Keratinocyte (primary cell): ENCODE results near the gene PTDSS2. TPM values are rescaled to one million over a fixed set of nuclear protein-coding genes. Genes with fewer than 3 reads are reported as not detected.

ENCODE experiments used
- DNase-seq: peaks from one replicate; pipeline ENCODE4 v3.0.0-alpha.2; 2011; ENCODE audit warnings: low read depth, missing footprints, low spot score
- FAIRE-seq: peaks from 2 replicates; lab custom pipeline; 2011; peaks lifted over from hg19 to GRCh38; lab: Jason Lieb, UNC
- H2AFZ ChIP-seq: 2 replicates; pipeline ENCODE4 v1.6.0; 2012; ENCODE audit warnings: low read length, control low read depth, inconsistent platforms; ENCODE audit not compliant: control insufficient read depth
- H3K27ac ChIP-seq: 2 replicates; pipeline ENCODE4 v1.5.1; 2011; ENCODE audit warnings: low read length; ENCODE audit not compliant: control insufficient read depth, insufficient read depth
- H3K27me3 ChIP-seq: 3 replicates; pipeline ENCODE4 v1.6.0; 2011; ENCODE audit warnings: low read length; ENCODE audit not compliant: control insufficient read depth, insufficient read depth; ENCODE audit errors: extremely low read depth
- H3K36me3 ChIP-seq, 2 experiments: 2 replicates in 1 of 2; 3 replicates in 1 of 2; pipeline ENCODE4 v1.5.1; 2011; ENCODE audit warnings: low read length in 2 of 2, mild to moderate bottlenecking in 1 of 2; ENCODE audit not compliant: control insufficient read depth in 2 of 2, insufficient read depth in 2 of 2; ENCODE audit errors: extremely low read depth in 1 of 2
- H3K4me1 ChIP-seq: 3 replicates; pipeline ENCODE4 v1.5.1; 2011; ENCODE audit warnings: low read length; ENCODE audit not compliant: control insufficient read depth, insufficient read depth; ENCODE audit errors: extremely low read depth
- H3K4me2 ChIP-seq: 3 replicates; pipeline ENCODE4 v1.6.0; 2011; ENCODE audit warnings: low read depth, low read length; ENCODE audit not compliant: control insufficient read depth, insufficient read depth; ENCODE audit errors: extremely low read depth
- H3K4me3 ChIP-seq, 3 experiments: fragments of 200-600 bp in 1 of 3; sonication (generic) in 1 of 3; 2 replicates in 2 of 3; 3 replicates in 1 of 3; pipeline ENCODE4 v1.5.1; 2011 to 2016; ENCODE audit warnings: low read length in 3 of 3, mild to moderate bottlenecking in 3 of 3, control low read depth in 2 of 3, inconsistent platforms in 1 of 3, low read depth in 1 of 3, mixed read lengths in 1 of 3, mixed run types in 1 of 3, moderate library complexity in 1 of 3; ENCODE audit not compliant: control insufficient read depth in 2 of 3, insufficient read depth in 2 of 3; ENCODE audit errors: extremely low read depth in 1 of 3
- H3K79me2 ChIP-seq: 2 replicates; pipeline ENCODE4 v1.6.0; 2012; ENCODE audit warnings: low read length; ENCODE audit not compliant: control insufficient read depth, insufficient read depth
- H3K9ac ChIP-seq: 3 replicates; pipeline ENCODE4 v1.6.0; 2011; ENCODE audit warnings: low read length; ENCODE audit not compliant: control insufficient read depth, insufficient read depth; ENCODE audit errors: extremely low read depth
- H3K9me1 ChIP-seq: 3 replicates; pipeline ENCODE4 v1.6.0; 2011; ENCODE audit warnings: low read length; ENCODE audit not compliant: control insufficient read depth, insufficient read depth; ENCODE audit errors: extremely low read depth
- H3K9me3 ChIP-seq: 2 replicates; pipeline ENCODE4 v1.5.1; 2012; ENCODE audit warnings: low read depth, low read length; ENCODE audit not compliant: control insufficient read depth
- H4K20me1 ChIP-seq: 3 replicates; pipeline ENCODE4 v1.6.0; 2011; ENCODE audit warnings: low read length; ENCODE audit not compliant: control insufficient read depth, insufficient read depth; ENCODE audit errors: extremely low read depth
- CTCF ChIP-seq, 3 experiments: IDR thresholded peaks in 1 of 3; conservative IDR thresholded peaks in 1 of 3; optimal IDR thresholded peaks in 1 of 3; 2 replicates in 2 of 3; 3 replicates in 1 of 3; pipeline versions ENCODE3 to v1.5.1; 2011; ENCODE audit warnings: low read length in 3 of 3, mild to moderate bottlenecking in 3 of 3, moderate library complexity in 2 of 3, control low read depth in 1 of 3, inconsistent platforms in 1 of 3; ENCODE audit not compliant: insufficient read depth in 2 of 3; ENCODE audit errors: extremely low read depth in 1 of 3
- EZH2 ChIP-seq: IDR thresholded peaks from one replicate; pipeline ENCODE4 v1.6.1; 2012; ENCODE audit warnings: inconsistent platforms, mild to moderate bottlenecking, low read length, moderate library complexity
- dilution Hi-C: fragments of 300-500 bp; cut with MboI; formaldehyde crosslinking; loops from one replicate; pipeline ENCODE4 v1.7.0; 2020; ENCODE audit warnings: low sequenced_read_pairs; ENCODE audit not compliant: extremely low pct_ligation_motif_present
- polyA plus RNA-seq, 5 experiments: library from polyadenylated mRNA; depleted of rRNA in 3 of 5; stranded (reverse) in 3 of 5; stranded (forward) in 1 of 5; unstranded in 1 of 5; fragments of >200 nt; gene quantifications; 1 replicate in 1 of 5; 2 replicates in 3 of 5; 3 replicates in 1 of 5; pipeline versions ENCODE4 v1.2.1 to v1.2.3, GENCODE V29; 2011 to 2012; ENCODE audit warnings: missing spikeins in 2 of 5, low read depth in 1 of 5, low replicate concordance in 1 of 5

Gene PTDSS2
- polyA plus RNA-seq, 1 donor (not counting 4 experiments of a cell fraction or from before 2014, with no cell fraction given) = 21.6 TPM

GRCh38 chr11:446891-447290, 3.2 kb upstream of the PTDSS2 start:
- H3K27ac ChIP-seq = no peak overlapping the region
- H3K4me3 ChIP-seq = no peak overlapping the region
- H3K9ac ChIP-seq = no peak overlapping the region
- FAIRE-seq = no peak
- H2AFZ ChIP-seq = no peak overlapping the region
- H3K9me3 ChIP-seq = no peaks in the 10 kb centered on the region
- no peaks in the 10 kb centered on the region for H3K27me3 ChIP-seq
- DNase-seq = peak; percentile 54
- TF ChIP-seq CTCF (optimal IDR thresholded peaks at IDR 0.05 in 1 of 3, IDR thresholded peaks at IDR 0.05 in 1 of 3, conservative IDR thresholded peaks at IDR 0.05 in 1 of 3; ENCODE audit: extremely low read depth in 1 of 3, insufficient read depth in 2 of 3, low read length in 3 of 3) = no peak
- TF ChIP-seq EZH2 = no peak
- peaks cover 0 to under 1% of the 10 kb centered on the region in 2 experiments for H3K36me3 ChIP-seq
- dilution Hi-C loops = no loop called here
- H3K79me2 ChIP-seq = peaks cover 20% of the 10 kb centered on the region
- no peak overlapping the region for H3K4me2 ChIP-seq
- H4K20me1 ChIP-seq = no peaks in the 10 kb centered on the region
- peaks cover 30% of the 10 kb centered on the region for H3K4me1 ChIP-seq
- no peaks in the 10 kb centered on the region for H3K9me1 ChIP-seq

DNA sequence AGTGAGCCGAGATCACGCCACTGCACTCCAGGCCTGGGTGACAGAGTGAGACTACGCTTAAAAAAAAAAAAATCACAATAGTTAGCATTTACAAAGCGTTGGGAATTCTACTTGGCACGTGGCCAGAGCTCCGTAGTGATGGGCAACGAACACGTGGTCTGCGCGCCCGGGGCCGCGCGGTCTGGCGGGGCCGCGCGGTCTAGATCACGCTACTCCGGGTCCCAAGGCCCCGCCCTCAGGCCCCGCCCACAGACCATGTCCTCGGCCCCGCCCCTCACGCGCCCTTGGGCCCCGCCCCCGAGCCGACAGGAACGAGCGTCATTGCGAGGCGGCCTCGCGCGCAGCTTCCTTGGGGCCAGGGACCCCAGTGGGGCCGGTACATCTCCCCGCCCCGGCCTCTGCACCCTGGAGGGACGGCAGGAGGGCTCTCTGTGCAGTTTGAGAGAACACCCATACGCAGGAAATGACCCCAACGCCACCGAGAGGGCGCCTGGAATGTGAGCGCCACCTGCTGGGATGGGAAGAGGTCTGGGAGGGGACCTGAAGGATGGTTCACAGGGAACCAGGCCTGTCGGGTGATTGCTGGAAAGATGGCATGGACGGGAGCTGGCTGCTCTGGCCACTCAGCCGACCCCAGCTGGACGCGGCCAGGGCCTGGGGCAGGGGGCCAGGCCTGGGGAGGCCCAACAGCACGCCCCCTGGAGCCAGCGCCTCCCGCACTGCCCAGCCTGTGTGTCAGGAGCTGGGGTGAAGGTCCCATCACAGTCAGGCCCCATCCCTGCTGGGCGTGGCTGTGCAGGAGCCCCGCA, 2.0 kb upstream of the PTDSS2 start:
- Histone ChIP-seq H3K9me1 (no peaks in the 10 kb centered on the region), H3K9me3 (no peaks in the 10 kb centered on the region), H3K79me2 (peaks cover 30% of the 10 kb centered on the region), H4K20me1 (no peaks in the 10 kb centered on the region), H3K4me3 (peak overlapping the region; percentile 41 to 86 (median 71)), H3K27me3 (no peaks in the 10 kb centered on the region), H3K9ac (peak overlapping the region; percentile 78), H3K4me1 (peaks cover 29% of the 10 kb centered on the region), H3K36me3 (peaks cover 3 to 7% of the 10 kb centered on the region in 2 experiments), H3K27ac (peak overlapping the region; percentile 70), H2AFZ (peak overlapping the region; percentile 76), H3K4me2 (peak overlapping the region; percentile 89)
- dilution Hi-C loops = no loop called here
- FAIRE-seq (no peak), DNase-seq (peak; percentile 48)
- TF ChIP-seq CTCF (optimal IDR thresholded peaks at IDR 0.05 in 1 of 3, IDR thresholded peaks at IDR 0.05 in 1 of 3, conservative IDR thresholded peaks at IDR 0.05 in 1 of 3; ENCODE audit: extremely low read depth in 1 of 3, insufficient read depth in 2 of 3, low read length in 3 of 3) = peak; percentile 90 to 91 (median 90)
- TF ChIP-seq EZH2 = no peak
